Lower lobe of right lung (tissue), 2 donors: ENCODE data around the gene RASEF. TPM values are rescaled to one million over a fixed set of nuclear protein-coding genes. Genes with fewer than 3 reads are reported as not detected.

ENCODE experiments used
- ATAC-seq, 2 donors: fragments of 200-7000 bp; cut with Tn5 transposase; one replicate each; pipeline ENCODE4 v1.9.1; 2020 to 2022; ENCODE audit warnings: mild to moderate bottlenecking in 2 of 2, moderate library complexity in 2 of 2
- DNase-seq: peaks from one replicate; pipeline ENCODE4 v3.0.0-alpha.2; 2020
- H3K27ac ChIP-seq: fragments of 200-600 bp; one replicate; pipeline ENCODE4 v1.8.0; 2022
- H3K27me3 ChIP-seq: fragments of 200-600 bp; one replicate; pipeline ENCODE4 v1.8.0; 2022; ENCODE audit warnings: low read depth
- H3K36me3 ChIP-seq: fragments of 200-600 bp; one replicate; pipeline ENCODE4 v1.8.0; 2022; ENCODE audit warnings: mild to moderate bottlenecking
- H3K4me1 ChIP-seq: fragments of 200-600 bp; one replicate; pipeline ENCODE4 v1.8.0; 2022
- H3K4me3 ChIP-seq: fragments of 200-600 bp; one replicate; pipeline ENCODE4 v1.8.0; 2022; ENCODE audit warnings: mild to moderate bottlenecking
- H3K9me3 ChIP-seq: fragments of 200-600 bp; one replicate; pipeline ENCODE4 v1.8.0; 2022
- intact Hi-C: fragments of 100-400 bp; cut with DNase I; formaldehyde crosslinking; loops from one replicate; pipeline ENCODE4 v1.11.0; 2022
- total RNA-seq: library from RNA; stranded (reverse); fragmentation: NEBNext Ultra II Directional; extraction: Animal tissue kit (Norgen Biotek cat#: 25700); gene quantifications from one replicate; pipeline ENCODE4 v1.2.1, GENCODE V29; 2021
- TF ChIP-seq, protein P1 (sequence below): fragments of 200-600 bp; IDR thresholded peaks from one replicate; pipeline ENCODE4 v1.8.0; 2022; ENCODE audit warnings: antibody characterized with exemption, mild to moderate bottlenecking
- donor health status: DM: no; HTN: yes; CAD: no; lungs with severe emphysema.

RASEF gene
- total RNA-seq, 1 donor from 2014 or later: 11.5 TPM

- Histone ChIP-seq H3K27me3 (no peaks in the 10 kb centered on the region), H3K36me3 (no peaks in the 10 kb centered on the region), H3K27ac (no peak overlapping the region), H3K4me3 (no peak overlapping the region), H3K9me3 (no peaks in the 10 kb centered on the region), H3K4me1 (no peaks in the 10 kb centered on the region)
- intact Hi-C loops: no loop called here
- DNase-seq (no peak), ATAC-seq (no peak)
- TF ChIP-seq, protein P1, sequence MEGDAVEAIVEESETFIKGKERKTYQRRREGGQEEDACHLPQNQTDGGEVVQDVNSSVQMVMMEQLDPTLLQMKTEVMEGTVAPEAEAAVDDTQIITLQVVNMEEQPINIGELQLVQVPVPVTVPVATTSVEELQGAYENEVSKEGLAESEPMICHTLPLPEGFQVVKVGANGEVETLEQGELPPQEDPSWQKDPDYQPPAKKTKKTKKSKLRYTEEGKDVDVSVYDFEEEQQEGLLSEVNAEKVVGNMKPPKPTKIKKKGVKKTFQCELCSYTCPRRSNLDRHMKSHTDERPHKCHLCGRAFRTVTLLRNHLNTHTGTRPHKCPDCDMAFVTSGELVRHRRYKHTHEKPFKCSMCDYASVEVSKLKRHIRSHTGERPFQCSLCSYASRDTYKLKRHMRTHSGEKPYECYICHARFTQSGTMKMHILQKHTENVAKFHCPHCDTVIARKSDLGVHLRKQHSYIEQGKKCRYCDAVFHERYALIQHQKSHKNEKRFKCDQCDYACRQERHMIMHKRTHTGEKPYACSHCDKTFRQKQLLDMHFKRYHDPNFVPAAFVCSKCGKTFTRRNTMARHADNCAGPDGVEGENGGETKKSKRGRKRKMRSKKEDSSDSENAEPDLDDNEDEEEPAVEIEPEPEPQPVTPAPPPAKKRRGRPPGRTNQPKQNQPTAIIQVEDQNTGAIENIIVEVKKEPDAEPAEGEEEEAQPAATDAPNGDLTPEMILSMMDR: no peak
Observed at GRCh38 chr9:82988488-82988887, 74.5 kb downstream of the RASEF start.

DNA sequence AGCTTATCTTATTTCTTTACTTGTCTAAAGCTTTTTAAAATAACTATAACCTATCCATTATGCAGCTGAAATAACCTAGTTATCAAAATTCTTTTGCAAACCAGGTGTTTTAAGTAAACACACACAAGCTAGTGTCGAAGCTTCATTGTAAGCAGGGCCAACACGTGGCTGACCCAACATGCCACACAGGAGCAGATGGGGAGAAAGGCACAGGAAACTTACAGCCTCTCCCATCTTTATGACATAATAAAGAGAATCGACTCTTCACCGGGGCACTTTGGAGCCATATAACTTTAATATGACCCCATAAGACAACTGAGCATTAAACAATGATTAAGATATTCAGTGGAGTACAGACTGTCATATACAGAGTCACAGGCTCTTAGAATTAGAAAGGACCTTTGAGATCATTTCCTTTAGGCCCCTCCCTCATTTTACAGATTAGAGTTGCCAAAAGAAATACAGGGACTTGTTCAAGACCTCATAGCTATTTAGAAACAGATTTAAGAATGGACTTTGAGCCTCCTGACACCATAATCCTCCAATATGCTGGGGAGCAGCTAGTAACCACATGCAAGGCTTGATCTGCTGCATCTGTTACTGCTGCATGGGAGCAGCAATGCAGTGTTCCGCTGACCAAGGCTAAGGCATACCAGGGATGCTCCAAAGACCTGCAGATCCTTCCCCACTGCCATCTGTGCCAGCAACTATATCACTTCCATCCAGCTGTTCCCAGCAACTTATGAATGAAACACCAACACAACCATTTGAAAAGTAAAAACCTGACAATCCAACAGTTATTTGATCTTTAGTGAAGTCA is 75.4 kb downstream of the RASEF start:
- H3K9me3 ChIP-seq: no peaks in the 10 kb centered on the region
- no peaks in the 10 kb centered on the region for H3K4me1 ChIP-seq
- no peak overlapping the region for H3K4me3 ChIP-seq
- ATAC-seq: no peak
- H3K36me3 ChIP-seq: no peaks in the 10 kb centered on the region
- no peaks in the 10 kb centered on the region for H3K27me3 ChIP-seq
- no peak overlapping the region for H3K27ac ChIP-seq
- intact Hi-C loops: no loop called here
- TF ChIP-seq, protein P1: no peak
- no peak for DNase-seq

DNA sequence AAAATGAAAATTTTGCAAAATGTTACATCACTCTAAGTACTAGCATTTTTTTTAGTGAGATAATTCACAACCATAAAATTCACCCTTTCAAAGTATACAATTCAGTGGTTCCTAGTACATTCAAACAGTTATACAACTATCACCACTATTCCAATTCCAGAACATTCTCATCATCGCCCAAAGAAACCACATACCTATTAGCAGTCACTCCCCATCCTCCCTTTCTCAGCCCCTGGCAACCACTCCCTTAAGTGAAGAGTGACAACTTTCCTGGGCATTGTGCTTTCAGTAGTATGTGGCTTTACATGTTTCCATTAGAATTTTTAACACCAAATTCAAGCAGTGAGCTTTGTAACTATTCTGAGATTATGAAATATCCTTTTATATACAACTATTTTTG is 81.4 kb downstream of the RASEF start:
- H3K27me3 ChIP-seq: no peaks in the 10 kb centered on the region
- TF ChIP-seq, protein P1: no peak
- ATAC-seq (no peak), DNase-seq (no peak)
- H3K9me3 ChIP-seq: no peaks in the 10 kb centered on the region
- H3K4me1 ChIP-seq: no peaks in the 10 kb centered on the region
- no peak overlapping the region for H3K4me3 ChIP-seq
- H3K36me3 ChIP-seq: no peaks in the 10 kb centered on the region
- H3K27ac ChIP-seq: no peak overlapping the region
- intact Hi-C loops: no loop called here

DNA sequence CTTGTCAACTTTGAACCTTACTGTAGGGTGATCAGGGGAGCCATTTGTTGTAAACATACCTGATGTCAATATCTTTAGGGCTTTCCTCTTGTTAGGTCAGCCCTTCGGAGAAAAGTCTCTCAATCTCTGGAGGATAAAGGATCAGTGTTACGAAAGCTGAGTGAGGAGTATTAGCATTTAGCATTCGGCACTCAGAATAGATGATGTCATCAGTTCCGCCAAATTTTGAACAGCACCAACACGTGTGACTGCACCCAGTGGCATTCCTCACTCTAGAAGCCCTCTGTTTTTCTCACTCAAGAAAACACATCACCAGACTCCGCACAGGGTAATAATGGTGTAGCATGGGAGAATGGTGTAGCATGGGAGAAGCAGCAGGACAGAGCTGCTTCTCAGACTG is 87.8 kb downstream of the RASEF start:
- intact Hi-C loops: no loop called here
- Histone ChIP-seq H3K27ac (no peak overlapping the region), H3K4me3 (no peak overlapping the region), H3K36me3 (no peaks in the 10 kb centered on the region), H3K9me3 (no peaks in the 10 kb centered on the region), H3K4me1 (no peaks in the 10 kb centered on the region), H3K27me3 (no peaks in the 10 kb centered on the region)
- DNase-seq (no peak), ATAC-seq (no peak)
- TF ChIP-seq, protein P1: no peak

- H3K36me3 ChIP-seq: no peaks in the 10 kb centered on the region
- no peak overlapping the region for H3K27ac ChIP-seq
- intact Hi-C loops: no loop called here
- no peaks in the 10 kb centered on the region for H3K9me3 ChIP-seq
- DNase-seq (no peak), ATAC-seq (no peak)
- no peaks in the 10 kb centered on the region for H3K27me3 ChIP-seq
- TF ChIP-seq, protein P1: no peak
- no peak overlapping the region for H3K4me3 ChIP-seq
- H3K4me1 ChIP-seq: no peaks in the 10 kb centered on the region
Observed at GRCh38 chr9:82972446-82972845, 90.5 kb downstream of the RASEF start.
